HG02642 (cell line): ENCODE measurements around the gene KCTD4.
"Not testable (repeated sequence)": the region's sequence is repeated elsewhere in the genome, so short reads cannot be mapped to it uniquely, and the experiment has no call there.

Experiments
- ATAC-seq: cut with Tn5 transposase; IDR thresholded peaks from one replicate; pipeline ENCODE4 v1.9.1; 2021; ENCODE audit warnings: mild to moderate bottlenecking; ENCODE audit not compliant: unreplicated experiment, poor library complexity

KCTD4 gene

GRCh38 chr13:45200701-45201232 is at the start of gene KCTD4:
KCTD4 (minus strand) TSS chr13:45201045; CDS start chr13:45194567, 6,478 bp downstream.
- ATAC-seq: no peak

- no peak for ATAC-seq
Observed at GRCh38 chr13:45249662-45250061, 48.8 kb upstream of the KCTD4 start.

GRCh38 chr13:45244736-45245135 is 43.9 kb upstream of the KCTD4 start:
- ATAC-seq: not testable (repeated sequence)

GRCh38 chr13:45243077-45243476 is 42.2 kb upstream of the KCTD4 start:
- ATAC-seq: no peak

- no peak for ATAC-seq
Observed at GRCh38 chr13:45242524-45242923, 41.7 kb upstream of the KCTD4 start.

GRCh38 chr13:45242070-45242469 is 41.2 kb upstream of the KCTD4 start:
- no peak for ATAC-seq

GRCh38 chr13:45240143-45240542 is 39.3 kb upstream of the KCTD4 start:
- ATAC-seq: no peak

GRCh38 chr13:45238945-45239795 is 38.3 kb upstream of the KCTD4 start:
- ATAC-seq: no peak

GRCh38 chr13:45232591-45232990 is 31.7 kb upstream of the KCTD4 start:
- no peak for ATAC-seq

- ATAC-seq: no peak
Observed at GRCh38 chr13:45231722-45232121, 30.9 kb upstream of the KCTD4 start.

GRCh38 chr13:45231305-45231704 is 30.5 kb upstream of the KCTD4 start:
- no peak for ATAC-seq

- ATAC-seq: no peak
Observed at GRCh38 chr13:45229172-45229571, 28.3 kb upstream of the KCTD4 start.

GRCh38 chr13:45228002-45228401 is 27.2 kb upstream of the KCTD4 start:
- ATAC-seq: no peak

- no peak for ATAC-seq
Observed at GRCh38 chr13:45226024-45226423, 25.2 kb upstream of the KCTD4 start.

- no peak for ATAC-seq
Observed at GRCh38 chr13:45225370-45225769, 24.5 kb upstream of the KCTD4 start.

GRCh38 chr13:45224176-45224575 is 23.3 kb upstream of the KCTD4 start:
- no peak for ATAC-seq

- ATAC-seq: no peak
Observed at GRCh38 chr13:45222919-45223318, 22.1 kb upstream of the KCTD4 start.

GRCh38 chr13:45222516-45222915 is 21.7 kb upstream of the KCTD4 start:
- ATAC-seq: no peak

GRCh38 chr13:45220403-45220802 is 19.6 kb upstream of the KCTD4 start:
- ATAC-seq: no peak

GRCh38 chr13:45219938-45220375 is 19.1 kb upstream of the KCTD4 start:
- ATAC-seq: no peak

- ATAC-seq: no peak
Observed at GRCh38 chr13:45219123-45219891, 18.5 kb upstream of the KCTD4 start.
